Testis (tissue), 5 donors: Measurements from ENCODE around the gene OR51M1. TPM values are rescaled to one million over a fixed set of nuclear protein-coding genes. Genes with fewer than 3 reads are reported as not detected.
"Not testable (repeated sequence)": the region's sequence is repeated elsewhere in the genome, so short reads cannot be mapped to it uniquely, and the experiment has no call there.

Experiments
- DNase-seq: peaks from one replicate; pipeline ENCODE4 v3.0.0-alpha.2; 2019
- H3K27ac ChIP-seq, 2 donors: fragments of 200-600 bp; sonication (generic); one replicate each; pipeline ENCODE4 v1.5.1; 2019
- H3K27me3 ChIP-seq: fragments of 200-600 bp; sonication (generic); one replicate; pipeline ENCODE4 v1.5.1; 2019
- H3K36me3 ChIP-seq: fragments of 200-600 bp; sonication (generic); one replicate; pipeline ENCODE4 v1.5.1; 2017; ENCODE audit warnings: low read depth; ENCODE audit errors: missing control alignments
- H3K4me1 ChIP-seq: fragments of 200-600 bp; sonication (generic); one replicate; pipeline ENCODE4 v1.5.1; 2019
- H3K4me3 ChIP-seq, 2 donors: fragments of 200-600 bp; sonication (generic); one replicate each; pipeline ENCODE4 v1.5.1; 2017 to 2019
- H3K9me3 ChIP-seq: fragments of 200-600 bp; sonication (generic); one replicate; pipeline ENCODE4 v1.5.1; 2017
- POLR2A ChIP-seq: fragments of 450-650 bp; IDR thresholded peaks from one replicate; pipeline ENCODE4 v1.6.1; 2017; ENCODE audit warnings: antibody characterized with exemption, mild to moderate bottlenecking, moderate library complexity
- WGBS, 2 donors: methylation state at CpG; one replicate each; pipeline ENCODE4 v1.1.5; 2018; 5-methylcytosine and 5-hydroxymethylcytosine counted together
- intact Hi-C: fragments of 100-400 bp; cut with DNase I; formaldehyde crosslinking; loops from one replicate; pipeline ENCODE4 v1.15.1; 2023; ENCODE audit warnings: low total_unique reads
- long read RNA-seq, 2 donors: transcript quantifications; one replicate each; lab custom pipeline, GENCODE V29; 2026
- polyA plus RNA-seq: library from polyadenylated mRNA; stranded (reverse); fragments of 350-450 nt; fragmentation: Illumina TruSeq; extraction: RNeasy Lipid Tissue Mini Kit (QIAGEN cat#74804); gene quantifications from one replicate; pipeline ENCODE4 v1.2.3, GENCODE V29; 2014; ENCODE audit warnings: low read depth, low replicate concordance; ENCODE audit not compliant: insufficient read depth
- total RNA-seq, 2 donors: library from RNA; depleted of rRNA; stranded (reverse); fragments of >200 nt; gene quantifications; one replicate each; pipeline ENCODE4 v1.2.3, GENCODE V29; 2016
- TF ChIP-seq, protein P1 (sequence below), 3 experiments: fragments of 450-650 bp in 2 of 3; fragments of 200-600 bp in 1 of 3; sonication (generic) in 1 of 3; IDR thresholded peaks; one replicate each; pipeline ENCODE4 v1.5.1; 2016 to 2019; ENCODE audit warnings: antibody characterized with exemption in 3 of 3, mild to moderate bottlenecking in 2 of 3, moderate library complexity in 1 of 3

The OR51M1 gene, protein sequence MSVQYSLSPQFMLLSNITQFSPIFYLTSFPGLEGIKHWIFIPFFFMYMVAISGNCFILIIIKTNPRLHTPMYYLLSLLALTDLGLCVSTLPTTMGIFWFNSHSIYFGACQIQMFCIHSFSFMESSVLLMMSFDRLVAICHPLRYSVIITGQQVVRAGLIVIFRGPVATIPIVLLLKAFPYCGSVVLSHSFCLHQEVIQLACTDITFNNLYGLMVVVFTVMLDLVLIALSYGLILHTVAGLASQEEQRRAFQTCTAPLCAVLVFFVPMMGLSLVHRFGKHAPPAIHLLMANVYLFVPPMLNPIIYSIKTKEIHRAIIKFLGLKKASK
- total RNA-seq (not detected), polyA plus RNA-seq (not detected)
- long read RNA-seq, donor 1 = 0 reads
- long read RNA-seq, donor 2 = 0 reads

DNA sequence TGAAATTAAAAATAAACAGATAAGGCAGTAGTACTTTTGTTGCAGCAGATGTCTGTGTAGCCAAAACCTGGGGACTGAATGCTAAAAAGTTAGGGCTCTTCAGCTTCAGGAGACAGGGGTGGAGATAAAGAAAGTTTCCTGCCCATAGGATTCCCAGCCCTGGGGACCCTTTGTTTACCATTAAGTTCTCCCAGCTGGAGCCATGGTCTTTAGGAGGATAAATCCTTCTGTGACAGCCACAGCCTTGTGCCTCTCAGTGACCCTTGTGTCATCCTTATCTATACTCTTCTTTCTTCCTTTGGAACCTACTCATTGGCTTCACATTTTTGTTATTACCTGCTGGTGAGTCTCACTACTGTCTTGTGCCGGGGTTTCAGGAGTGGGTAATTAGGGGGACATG lies at the start of gene OR51M1:
Gene OR51M1 (plus strand): TSS at position 237 of the 400 bp plus-strand sequence. CDS start 5,587 bp downstream, outside the sequence.
- no peaks in the 10 kb centered on the region for H3K9me3 ChIP-seq
- no peak within 1 kb of the TSS for H3K27ac ChIP-seq
- no peaks in the 10 kb centered on the region for H3K36me3 ChIP-seq
- TF ChIP-seq, protein P1, sequence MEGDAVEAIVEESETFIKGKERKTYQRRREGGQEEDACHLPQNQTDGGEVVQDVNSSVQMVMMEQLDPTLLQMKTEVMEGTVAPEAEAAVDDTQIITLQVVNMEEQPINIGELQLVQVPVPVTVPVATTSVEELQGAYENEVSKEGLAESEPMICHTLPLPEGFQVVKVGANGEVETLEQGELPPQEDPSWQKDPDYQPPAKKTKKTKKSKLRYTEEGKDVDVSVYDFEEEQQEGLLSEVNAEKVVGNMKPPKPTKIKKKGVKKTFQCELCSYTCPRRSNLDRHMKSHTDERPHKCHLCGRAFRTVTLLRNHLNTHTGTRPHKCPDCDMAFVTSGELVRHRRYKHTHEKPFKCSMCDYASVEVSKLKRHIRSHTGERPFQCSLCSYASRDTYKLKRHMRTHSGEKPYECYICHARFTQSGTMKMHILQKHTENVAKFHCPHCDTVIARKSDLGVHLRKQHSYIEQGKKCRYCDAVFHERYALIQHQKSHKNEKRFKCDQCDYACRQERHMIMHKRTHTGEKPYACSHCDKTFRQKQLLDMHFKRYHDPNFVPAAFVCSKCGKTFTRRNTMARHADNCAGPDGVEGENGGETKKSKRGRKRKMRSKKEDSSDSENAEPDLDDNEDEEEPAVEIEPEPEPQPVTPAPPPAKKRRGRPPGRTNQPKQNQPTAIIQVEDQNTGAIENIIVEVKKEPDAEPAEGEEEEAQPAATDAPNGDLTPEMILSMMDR (IDR thresholded peaks at IDR 0.05) = no peak
- TF ChIP-seq POLR2A = no peak
- H3K4me3 ChIP-seq = no peak within 1 kb of the TSS
- H3K4me1 ChIP-seq = no peaks in the 10 kb centered on the region
- intact Hi-C loops = no loop called here
- 79 to 88% methylated on average over 1 of the region's 1 CpG for WGBS, 2 donors
- no peaks in the 10 kb centered on the region for H3K27me3 ChIP-seq
- DNase-seq = no peak

DNA sequence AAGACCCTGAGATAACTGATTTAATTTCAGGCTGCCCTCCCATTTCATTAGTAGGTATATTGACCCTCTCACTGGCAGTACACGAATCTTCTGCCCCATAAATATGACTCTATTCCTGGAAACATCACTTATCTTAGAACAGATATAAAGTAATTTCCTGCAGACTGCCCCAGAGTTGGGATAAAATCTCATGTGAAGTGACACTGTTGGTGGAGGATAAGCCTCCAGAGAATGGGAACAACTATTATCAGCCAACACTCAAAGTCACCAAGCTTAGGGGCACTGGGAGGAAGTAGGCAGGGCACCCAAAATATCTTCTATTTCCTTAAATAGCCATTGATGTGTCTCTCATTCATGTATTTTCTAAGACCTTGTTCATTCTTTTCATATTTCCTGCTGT lies 48.4 kb upstream of the OR51M1 start:
- Histone ChIP-seq H3K36me3 (no peaks in the 10 kb centered on the region), H3K27me3 (no peaks in the 10 kb centered on the region), H3K4me1 (no peaks in the 10 kb centered on the region), H3K27ac (no peak overlapping the region), H3K4me3 (no peak overlapping the region), H3K9me3 (no peaks in the 10 kb centered on the region)
- TF ChIP-seq POLR2A = no peak
- TF ChIP-seq, protein P1 (IDR thresholded peaks at IDR 0.05) = no peak
- DNase-seq = no peak
- 40 to 54% methylated on average over 1 of the region's 1 CpG for WGBS, 2 donors
- intact Hi-C loops = no loop called here

DNA sequence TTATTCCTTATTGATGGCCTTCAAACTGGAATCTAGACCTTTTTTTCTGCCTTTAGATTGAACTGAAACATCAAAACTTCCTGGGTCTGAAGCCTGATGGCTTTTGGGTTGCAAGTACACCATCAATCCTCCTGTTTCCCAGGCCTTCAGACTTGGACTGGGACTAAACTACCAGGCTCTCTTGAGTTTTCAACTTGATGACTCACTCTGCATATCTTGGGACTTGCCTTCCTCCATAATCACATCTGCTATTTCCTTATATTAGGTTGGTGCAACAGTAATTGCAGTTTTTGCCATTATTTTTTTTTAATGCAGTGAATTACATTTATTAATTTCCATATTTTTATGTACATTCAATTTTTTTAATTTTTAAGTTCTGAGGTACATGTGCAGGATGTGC lies 47.3 kb upstream of the OR51M1 start:
- no peaks in the 10 kb centered on the region for H3K9me3 ChIP-seq
- no peak overlapping the region for H3K27ac ChIP-seq
- TF ChIP-seq, protein P1 (IDR thresholded peaks at IDR 0.05) = no peak
- TF ChIP-seq POLR2A = no peak
- no peaks in the 10 kb centered on the region for H3K36me3 ChIP-seq
- no peaks in the 10 kb centered on the region for H3K4me1 ChIP-seq
- intact Hi-C loops = no loop called here
- H3K4me3 ChIP-seq = no peak overlapping the region
- H3K27me3 ChIP-seq = no peaks in the 10 kb centered on the region
- DNase-seq = no peak

DNA sequence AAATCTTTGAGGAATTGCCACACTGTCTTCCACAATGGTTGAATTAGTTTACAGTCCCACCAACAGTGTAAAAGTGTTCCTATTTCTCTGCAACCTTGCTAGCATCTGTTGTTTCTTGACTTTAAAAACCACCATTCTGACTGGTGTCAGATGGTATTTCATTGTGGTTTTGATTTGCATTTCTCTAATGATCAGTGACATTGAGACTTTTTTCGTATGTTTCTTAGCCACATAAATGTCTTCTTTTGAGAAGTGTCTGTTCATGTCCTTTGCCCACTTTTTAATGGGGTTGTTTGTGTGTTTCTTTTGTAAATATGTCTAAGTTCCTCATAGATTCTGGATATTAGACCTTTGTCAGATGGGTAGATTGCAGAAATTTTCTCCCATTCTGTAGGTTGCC lies 46.4 kb upstream of the OR51M1 start:
- H3K9me3 ChIP-seq, DNase-seq, intact Hi-C loops, H3K36me3 ChIP-seq, H3K4me3 ChIP-seq, H3K27me3 ChIP-seq, H3K27ac ChIP-seq, H3K4me1 ChIP-seq: not testable (repeated sequence)
- WGBS, 2 donors = 91 to 96% methylated on average over 1 of the region's 1 CpG

DNA sequence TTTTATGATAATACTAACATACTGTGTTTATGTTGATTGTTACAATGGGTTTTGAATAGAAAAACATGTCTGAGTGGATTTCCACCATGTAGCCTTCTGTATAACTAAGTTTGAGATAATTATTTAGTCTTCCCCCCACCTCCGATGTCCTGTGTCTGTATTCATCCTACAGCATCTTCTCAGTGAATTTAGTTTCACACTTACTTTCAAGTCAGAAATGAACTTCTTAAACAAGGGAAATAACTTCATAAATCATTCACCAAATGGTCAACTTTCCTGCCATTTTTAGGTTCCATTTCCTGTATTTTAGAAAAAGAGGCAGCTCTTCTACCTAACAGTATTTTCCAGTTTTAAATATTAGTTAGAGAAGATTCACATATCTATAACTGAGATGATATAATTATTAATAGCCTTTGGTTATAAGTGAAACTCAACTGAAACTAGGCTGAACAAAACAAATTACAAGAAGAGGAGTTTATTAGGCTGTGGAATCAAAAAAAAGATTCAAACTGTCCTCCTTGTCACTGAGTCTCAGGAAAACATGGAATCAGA lies 43.8 kb upstream of the OR51M1 start:
- Histone ChIP-seq H3K27me3 (no peaks in the 10 kb centered on the region), H3K4me3 (no peak overlapping the region), H3K36me3 (no peaks in the 10 kb centered on the region), H3K27ac (no peak overlapping the region), H3K9me3 (no peaks in the 10 kb centered on the region), H3K4me1 (no peaks in the 10 kb centered on the region)
- intact Hi-C loops = no loop called here
- no peak for DNase-seq
- TF ChIP-seq, protein P1 (IDR thresholded peaks at IDR 0.05) = no peak
- TF ChIP-seq POLR2A = no peak
- 88 to 93% methylated on average over 1 of the region's 1 CpG for WGBS, 2 donors
